ENCODE measurements around the gene PHLDA3.
A peak's percentile ranks its signal among the peaks of the same experiment; 100 is the strongest.

The PHLDA3 gene

DNA sequence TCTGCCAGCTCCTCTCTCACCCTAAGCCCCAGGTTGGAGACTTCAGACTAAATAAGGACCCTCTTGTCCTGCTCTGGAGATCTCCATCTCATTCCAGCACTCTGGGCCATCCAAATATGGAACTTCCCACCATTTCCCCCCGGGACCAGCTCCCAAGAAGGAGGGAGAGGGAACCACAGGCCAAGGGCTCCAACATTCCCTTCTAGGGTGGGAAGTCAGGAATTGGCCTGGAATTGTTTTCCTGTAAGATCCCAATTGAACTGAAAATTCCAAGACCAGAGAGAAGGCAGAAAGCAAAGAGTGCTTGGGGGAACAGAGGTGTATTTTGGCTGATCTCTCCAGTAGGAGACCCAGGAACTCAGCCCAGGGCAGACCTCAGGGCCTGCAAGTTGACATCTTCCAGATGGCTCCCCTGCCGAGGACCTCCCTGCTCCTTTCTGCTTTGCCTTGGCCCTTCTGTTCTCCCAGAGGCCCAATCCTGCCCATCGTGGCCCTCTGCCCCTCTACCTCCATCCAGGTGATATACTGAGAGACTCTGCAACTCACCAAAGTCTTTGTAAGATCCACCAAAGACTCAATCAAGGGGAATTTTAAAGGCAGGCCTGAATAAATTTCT lies 23.0 kb upstream of the PHLDA3 start:
- no peak for TF ChIP-seq Cebpa-rat (IDR thresholded peaks at IDR 0.05)
- Histone ChIP-seq H3K9me3 (replicated peaks in 1 of 11) (peaks cover 0 to 20% (median 7%) of the 10 kb centered on the region in 11 experiments; a peak in 13 of 22 replicates), H3K4me3 (no peak overlapping the region), H3K4me2 (peak overlapping the region in 2 of 11 experiments; percentile 70 to 72; a peak in 1 of 22 replicates), H3K27me3 (no peaks in the 10 kb centered on the region), H4K20me1 (peaks cover 0 to 31% (median 0%) of the 10 kb centered on the region in 11 experiments; a peak in 6 of 22 replicates), H3K9ac (no peak overlapping the region), H3K27ac (no peak overlapping the region), H3K4me1 (peaks cover 26 to 43% (median 34%) of the 10 kb centered on the region in 10 experiments), H3K36me3 (peaks cover 52 to 82% (median 69%) of the 10 kb centered on the region in 11 experiments)

DNA sequence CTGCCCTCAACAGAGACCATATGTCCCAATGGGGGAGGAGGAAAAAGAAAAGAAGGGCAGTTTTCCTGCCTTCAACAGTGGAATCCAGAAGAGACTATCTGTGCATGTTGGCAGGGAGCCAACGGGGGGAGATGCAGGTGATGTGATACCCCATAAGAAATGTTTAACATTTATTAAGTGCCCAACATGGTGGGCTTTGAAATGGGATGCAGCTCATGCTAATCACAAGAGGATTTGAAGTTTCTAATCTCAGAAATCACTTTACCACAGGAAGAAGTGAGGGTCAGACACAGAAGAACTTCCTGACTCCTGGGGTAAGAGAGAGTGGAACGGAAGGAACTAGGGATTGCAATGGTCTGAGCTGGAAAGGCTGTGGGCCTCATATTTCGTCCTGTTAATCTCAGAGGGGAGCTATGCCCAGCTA lies 21.7 kb upstream of the PHLDA3 start:
- Histone ChIP-seq H3K4me1 (peaks cover 22 to 43% (median 31%) of the 10 kb centered on the region in 10 experiments), H3K27me3 (no peaks in the 10 kb centered on the region), H3K4me3 (no peak overlapping the region), H3K36me3 (peaks cover 56 to 84% (median 73%) of the 10 kb centered on the region in 11 experiments), H3K9me3 (replicated peaks in 1 of 11) (peaks cover 0 to 20% (median 7%) of the 10 kb centered on the region in 11 experiments; a peak in 13 of 22 replicates), H3K4me2 (peak overlapping the region; percentile 40 to 84 (median 58)), H3K27ac (no peak overlapping the region), H3K9ac (no peak overlapping the region), H4K20me1 (peaks cover 0 to 27% (median 0%) of the 10 kb centered on the region in 11 experiments; a peak in 4 of 22 replicates)
- TF ChIP-seq Cebpa-rat (IDR thresholded peaks at IDR 0.05): no peak

DNA sequence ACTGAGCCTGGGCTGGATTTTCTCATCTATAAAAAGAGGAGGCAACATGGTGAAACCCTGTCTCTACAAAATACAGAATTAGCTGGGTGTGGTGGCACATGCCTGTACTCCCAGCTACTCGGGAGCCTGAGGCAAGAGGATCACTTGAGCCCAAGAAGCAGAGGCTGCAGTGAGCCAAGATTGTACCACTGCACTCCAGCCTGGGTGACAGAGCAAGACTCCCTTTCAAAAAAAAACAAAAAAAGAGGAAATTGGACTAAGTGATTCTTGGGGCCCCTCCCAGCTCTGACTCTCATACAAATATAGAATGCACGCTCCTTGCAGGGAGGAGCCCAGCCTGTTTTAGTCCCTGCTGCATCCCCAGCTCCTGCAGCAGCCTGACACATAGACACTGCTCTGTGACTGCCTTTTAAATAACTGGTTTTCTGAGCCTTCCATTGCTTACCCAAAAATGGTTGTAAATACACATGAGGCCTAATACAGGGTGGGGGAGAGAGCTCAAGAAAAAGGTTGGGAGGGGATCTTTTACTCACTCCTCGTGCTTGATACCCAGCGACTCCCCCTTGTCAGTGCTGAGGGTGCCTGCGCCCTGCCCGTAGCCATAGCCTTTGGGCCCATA lies 20.8 kb upstream of the PHLDA3 start:
- peaks cover 52 to 84% (median 73%) of the 10 kb centered on the region in 11 experiments for H3K36me3 ChIP-seq
- peak overlapping the region in 6 of 11 experiments; percentile 25 to 69 (median 52); a peak in 9 of 22 replicates for H3K27ac ChIP-seq
- peaks cover 17 to 44% (median 29%) of the 10 kb centered on the region in 10 experiments for H3K4me1 ChIP-seq
- H3K9ac ChIP-seq: peak overlapping the region in 4 of 11 experiments; percentile 22 to 57 (median 35); a peak in 5 of 22 replicates
- H4K20me1 ChIP-seq: peaks cover 0 to 31% (median 0%) of the 10 kb centered on the region in 11 experiments; a peak in 3 of 22 replicates
- peaks cover 0 to 20% (median 7%) of the 10 kb centered on the region in 11 experiments; a peak in 13 of 22 replicates for H3K9me3 ChIP-seq (replicated peaks in 1 of 11)
- no peak overlapping the region for H3K4me3 ChIP-seq
- no peak for TF ChIP-seq Cebpa-rat (IDR thresholded peaks at IDR 0.05)
- H3K4me2 ChIP-seq: peak overlapping the region in 9 of 11 experiments; percentile 24 to 84 (median 70); a peak in 17 of 22 replicates
- H3K27me3 ChIP-seq: no peaks in the 10 kb centered on the region

DNA sequence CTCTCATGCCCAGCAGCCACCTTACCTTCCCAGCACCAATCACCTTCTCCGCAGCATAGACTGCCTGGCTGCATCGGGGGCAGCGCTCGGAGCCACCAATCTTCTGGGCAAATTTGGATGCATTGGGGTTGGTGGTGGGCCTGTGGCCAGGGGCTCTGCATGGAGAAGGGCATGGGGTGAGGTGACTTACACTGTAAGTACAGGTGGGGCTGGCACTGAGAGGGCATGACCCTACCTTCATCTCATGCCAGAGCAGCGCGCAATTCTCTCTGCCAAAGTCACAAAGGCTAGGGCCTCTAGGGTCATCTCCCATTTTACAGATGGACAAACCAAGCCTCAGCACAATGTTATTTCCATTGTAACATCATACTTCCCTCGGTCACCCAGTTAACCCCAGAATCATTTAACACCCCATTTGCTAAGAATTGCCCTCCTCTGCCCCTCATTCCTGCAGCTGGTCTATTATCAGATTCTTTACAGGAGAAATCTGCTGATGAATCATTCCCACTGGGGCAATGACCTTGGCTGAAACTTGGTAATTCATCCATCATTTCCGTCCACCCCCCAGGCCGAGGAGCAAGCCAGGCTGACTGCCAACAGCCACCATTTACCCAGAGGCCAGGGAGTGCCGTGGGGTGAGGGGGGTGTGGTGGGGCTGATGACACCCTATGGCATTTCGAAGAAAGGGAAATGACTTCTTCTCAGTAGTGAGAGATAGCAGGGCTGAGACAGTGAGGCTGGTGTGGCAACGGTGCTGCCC lies 20.0 kb upstream of the PHLDA3 start:
- Histone ChIP-seq H3K36me3 (peaks cover 49 to 84% (median 73%) of the 10 kb centered on the region in 11 experiments), H3K9ac (peak overlapping the region in 4 of 11 experiments; percentile 22 to 57 (median 35); a peak in 5 of 22 replicates), H3K27ac (peak overlapping the region in 6 of 11 experiments; percentile 25 to 69 (median 52); a peak in 9 of 22 replicates)

DNA sequence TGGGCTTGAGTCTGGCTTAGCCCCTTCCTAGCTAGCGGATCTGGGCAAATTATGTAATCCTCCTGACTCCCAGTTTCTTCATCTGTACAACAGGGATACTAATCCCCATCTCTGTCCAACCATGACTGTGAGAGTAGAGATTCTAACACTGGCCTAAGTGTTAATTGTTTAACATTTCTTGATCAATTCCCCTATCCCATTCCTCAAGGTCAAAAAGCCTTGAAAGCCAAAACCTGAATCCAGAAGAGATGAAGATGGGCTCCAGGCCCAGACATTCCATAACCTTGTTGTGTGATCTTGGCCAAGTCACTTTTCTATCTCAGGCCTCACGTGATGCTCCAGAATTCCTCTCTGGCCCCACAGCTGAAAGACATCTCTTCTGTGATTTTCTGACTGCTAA lies 18.8 kb upstream of the PHLDA3 start:
- no peak for TF ChIP-seq Cebpa-rat (IDR thresholded peaks at IDR 0.05)
- peaks cover 41 to 84% (median 68%) of the 10 kb centered on the region in 11 experiments for H3K36me3 ChIP-seq
- peaks cover 0 to 2% (median 0%) of the 10 kb centered on the region in 11 experiments; a peak in 4 of 22 replicates for H3K9me3 ChIP-seq (replicated peaks in 1 of 11)
- no peaks in the 10 kb centered on the region for H3K27me3 ChIP-seq
- H3K27ac ChIP-seq: no peak overlapping the region
- no peak overlapping the region for H3K4me2 ChIP-seq
- H3K4me1 ChIP-seq: peaks cover 17 to 44% (median 29%) of the 10 kb centered on the region in 10 experiments
- no peak overlapping the region for H3K4me3 ChIP-seq
- H3K9ac ChIP-seq: no peak overlapping the region
- peaks cover 0 to 31% (median 0%) of the 10 kb centered on the region in 11 experiments; a peak in 4 of 22 replicates for H4K20me1 ChIP-seq

More for the DNA sequence above, 20.0 kb upstream of the PHLDA3 start:
- Histone ChIP-seq H3K4me3 (no peak overlapping the region), H3K4me1 (peaks cover 17 to 44% (median 29%) of the 10 kb centered on the region in 10 experiments), H3K9me3 (replicated peaks in 1 of 11) (peaks cover 0 to 14% (median 7%) of the 10 kb centered on the region in 11 experiments; a peak in 13 of 22 replicates), H4K20me1 (peaks cover 0 to 31% (median 0%) of the 10 kb centered on the region in 11 experiments; a peak in 3 of 22 replicates), H3K4me2 (peak overlapping the region in 8 of 11 experiments; percentile 24 to 84 (median 70); a peak in 12 of 22 replicates), H3K27me3 (no peaks in the 10 kb centered on the region)
- no peak for TF ChIP-seq Cebpa-rat (IDR thresholded peaks at IDR 0.05)

DNA sequence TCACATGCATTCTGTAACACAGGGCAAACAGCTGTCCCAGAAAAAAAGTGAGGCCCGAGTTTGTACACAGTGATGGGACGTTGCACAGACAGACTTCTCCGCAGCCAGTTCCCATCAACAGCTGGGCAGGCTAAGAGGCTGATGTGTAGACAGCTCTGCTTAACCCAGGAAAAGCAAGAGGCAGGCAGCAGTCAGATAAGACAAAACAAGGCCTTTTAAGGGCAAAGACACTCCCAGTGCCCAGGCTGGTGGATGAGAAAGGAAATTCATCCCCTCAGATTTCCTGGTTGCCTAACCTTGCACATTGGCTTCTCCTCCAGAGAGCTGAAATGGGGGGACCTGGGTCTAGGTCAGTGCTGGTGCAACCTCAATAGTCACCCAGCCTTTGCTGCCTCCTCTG lies 17.2 kb upstream of the PHLDA3 start:
- Histone ChIP-seq H3K27me3 (peaks cover 0 to 8% (median 5%) of the 10 kb centered on the region in 11 experiments; a peak in 11 of 22 replicates), H3K4me2 (peak overlapping the region in 3 of 11 experiments; percentile 4 to 33 (median 16); a peak in 5 of 22 replicates), H3K4me1 (peaks cover 26 to 52% (median 32%) of the 10 kb centered on the region in 10 experiments), H3K27ac (no peak overlapping the region), H3K9ac (peak overlapping the region in 1 of 11 experiments; percentile 21; a peak in 2 of 22 replicates), H4K20me1 (peaks cover 0 to 23% (median 0%) of the 10 kb centered on the region in 11 experiments; a peak in 3 of 22 replicates), H3K4me3 (no peak overlapping the region), H3K36me3 (peaks cover 36 to 73% (median 57%) of the 10 kb centered on the region in 11 experiments), H3K9me3 (replicated peaks in 1 of 11) (no peaks in the 10 kb centered on the region)
- TF ChIP-seq Cebpa-rat (IDR thresholded peaks at IDR 0.05): no peak

DNA sequence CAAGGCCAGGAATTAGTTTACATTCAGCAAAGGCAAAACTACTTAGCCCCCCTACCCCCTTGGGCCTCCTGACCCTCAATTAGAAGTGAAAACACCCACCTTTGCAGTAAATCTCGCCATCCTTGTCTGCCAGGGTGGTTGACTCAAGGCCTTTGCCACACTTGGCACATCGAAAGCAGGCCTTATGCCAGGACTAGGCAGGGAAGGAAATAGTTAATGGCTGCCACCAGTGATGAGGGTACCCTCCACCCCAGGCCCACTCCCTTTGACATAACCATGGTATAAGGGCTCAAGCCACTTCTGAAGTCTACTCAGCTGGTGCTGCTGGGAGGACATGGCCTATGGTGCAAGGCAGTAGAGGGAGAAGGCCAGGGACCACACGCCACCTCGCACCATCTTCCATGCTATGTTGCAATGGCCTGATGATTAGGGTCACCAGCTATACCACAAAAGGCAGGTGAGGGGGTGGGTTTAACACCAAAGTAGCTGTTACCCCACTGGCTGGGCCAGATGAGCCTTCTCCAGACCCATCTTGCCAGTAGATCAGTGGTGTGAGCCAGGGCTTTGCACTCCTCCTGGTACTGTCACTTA lies 16.3 kb upstream of the PHLDA3 start:
- Histone ChIP-seq H3K4me1 (peaks cover 25 to 50% (median 30%) of the 10 kb centered on the region in 10 experiments), H4K20me1 (peaks cover 0 to 16% (median 0%) of the 10 kb centered on the region in 11 experiments; a peak in 3 of 22 replicates), H3K27ac (no peak overlapping the region), H3K36me3 (peaks cover 34 to 69% (median 57%) of the 10 kb centered on the region in 11 experiments), H3K9ac (no peak overlapping the region), H3K9me3 (replicated peaks in 1 of 11) (no peaks in the 10 kb centered on the region), H3K4me3 (no peak overlapping the region), H3K4me2 (no peak overlapping the region), H3K27me3 (peaks cover 0 to 12% (median 8%) of the 10 kb centered on the region in 11 experiments; a peak in 11 of 22 replicates)
- no peak for TF ChIP-seq Cebpa-rat (IDR thresholded peaks at IDR 0.05)

All from BLaER1 treated with 17β-estradiol and CSF1 and Interleukin-3, amounts not matched to agents 10 nM and 100 nM (cell line).